ENCODE data around the gene RAX2. TPM values are rescaled to one million over a fixed set of nuclear protein-coding genes. Genes with fewer than 3 reads are reported as not detected.

RAX2 gene
- total and polyA plus RNA-seq, 9 of the 15 experiments (the other 6 are each of a cell fraction or from before 2014, with no cell fraction given): not detected

DNA sequence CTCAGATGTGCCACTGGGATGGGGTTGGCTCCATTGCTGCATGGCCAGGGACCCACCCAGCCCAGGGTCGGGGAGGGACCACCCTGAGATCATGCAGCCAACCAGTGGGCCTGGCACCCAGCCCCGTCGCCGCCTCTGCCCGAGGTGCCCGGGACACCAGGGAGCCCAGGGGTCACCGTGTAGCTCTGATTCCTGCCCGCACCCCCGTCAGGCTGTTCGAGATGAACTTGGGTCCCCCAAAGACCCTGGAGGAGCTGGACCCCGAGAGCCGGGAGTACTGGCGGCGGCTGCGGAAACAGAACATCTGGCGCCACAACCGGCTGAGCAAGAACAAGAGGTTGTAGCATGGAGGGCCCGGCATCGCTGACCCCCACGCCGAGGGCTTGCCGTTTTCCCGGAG is 5.0 kb downstream of the RAX2 start:
- no peaks in the 10 kb centered on the region for H4K20me1 ChIP-seq (replicated peaks; ENCODE audit: control insufficient read depth, insufficient read depth, low read length)
- no peak overlapping the region for H2AFZ ChIP-seq (ENCODE audit: low read depth, low read length)
- ATAC-seq: no peak
- no peaks in the 10 kb centered on the region for H3K9me3 ChIP-seq (replicated peaks; ENCODE audit: control insufficient read depth, insufficient read depth, low read depth, low read length)
- in situ Hi-C loops (cut with MboI): no loop called here
- peaks cover 28% of the 10 kb centered on the region; the same call in 2 of the 3 replicates for H3K36me3 ChIP-seq (ENCODE audit: control insufficient read depth, insufficient read depth, low read length)
- no TSS peak for BruUV-seq (replicated peaks)
- H3K9ac ChIP-seq (ENCODE audit: insufficient read depth in 1 of 2, low read depth in 2 of 2, low read length in 2 of 2): no peak overlapping the region
- POLR2A ChIA-PET: no interaction called here
- H3K27ac ChIP-seq (ENCODE audit: extremely low read depth, low read depth, low read length): no peak overlapping the region
- 94% methylated on average over 20 of the region's 23 CpGs for WGBS (ENCODE audit: insufficient coverage, low coverage, missing lambda C conversion rate)
- intact Hi-C loops (cut with micrococcal nuclease): no loop called here
- H3K79me2 ChIP-seq (ENCODE audit: control insufficient read depth, insufficient read depth, low read length): peaks cover 6% of the 10 kb centered on the region
- CTCF ChIA-PET (ENCODE audit: low intra/inter-chr PET ratio): no interaction called here
- H3K4me1 ChIP-seq (replicated peaks in 1 of 2; ENCODE audit: control insufficient read depth in 2 of 2, insufficient read depth in 2 of 2, low read length in 2 of 2): peaks cover 3 to 44% of the 10 kb centered on the region in 2 experiments; a peak in 2 of 5 replicates
- no peak overlapping the region for H3K4me3 ChIP-seq
- H3K9me1 ChIP-seq (ENCODE audit: control insufficient read depth, insufficient read depth, low read length): no peaks in the 10 kb centered on the region
- H3K27me3 ChIP-seq (ENCODE audit: control insufficient read depth in 2 of 2, insufficient read depth in 2 of 2, low read length in 2 of 2): no peaks in the 10 kb centered on the region
- no peak for FAIRE-seq
- no peak for DNase-seq (ENCODE audit: extremely low read depth in 1 of 4, low spot score in 3 of 4)
- TF ChIP-seq YY1 (IDR thresholded peaks at IDR 0.05; ENCODE audit: borderline replicate concordance in 1 of 3, control insufficient read depth in 1 of 3, extremely low read depth in 1 of 3, insufficient read depth in 3 of 3, insufficient read length in 1 of 3, insufficient replicate concordance in 2 of 3, low read depth in 1 of 3, low read length in 2 of 3) (no peak), NRF1 (conservative IDR thresholded peaks at IDR 0.05 in 1 of 2, IDR thresholded peaks at IDR 0.05 in 1 of 2) (no peak), OTX1 (CRISPR knock-in tag; IDR thresholded peaks at IDR 0.05) (no peak), TCFL5 (CRISPR knock-in tag; conservative IDR thresholded peaks at IDR 0.05) (no peak), RUNX1 (IDR thresholded peaks at IDR 0.05; ENCODE audit: low read depth) (no peak), ZZZ3 (IDR thresholded peaks at IDR 0.05) (no peak), ZNF668 (CRISPR knock-in tag; IDR thresholded peaks at IDR 0.05) (no peak), HLTF (IDR thresholded peaks at IDR 0.05) (no peak), EGR1 (conservative IDR thresholded peaks at IDR 0.05) (no peak), POLR2B (IDR thresholded peaks at IDR 0.05; ENCODE audit: low read depth, partially characterized antibody) (no peak)
- TF ChIP-seq, protein P1, sequence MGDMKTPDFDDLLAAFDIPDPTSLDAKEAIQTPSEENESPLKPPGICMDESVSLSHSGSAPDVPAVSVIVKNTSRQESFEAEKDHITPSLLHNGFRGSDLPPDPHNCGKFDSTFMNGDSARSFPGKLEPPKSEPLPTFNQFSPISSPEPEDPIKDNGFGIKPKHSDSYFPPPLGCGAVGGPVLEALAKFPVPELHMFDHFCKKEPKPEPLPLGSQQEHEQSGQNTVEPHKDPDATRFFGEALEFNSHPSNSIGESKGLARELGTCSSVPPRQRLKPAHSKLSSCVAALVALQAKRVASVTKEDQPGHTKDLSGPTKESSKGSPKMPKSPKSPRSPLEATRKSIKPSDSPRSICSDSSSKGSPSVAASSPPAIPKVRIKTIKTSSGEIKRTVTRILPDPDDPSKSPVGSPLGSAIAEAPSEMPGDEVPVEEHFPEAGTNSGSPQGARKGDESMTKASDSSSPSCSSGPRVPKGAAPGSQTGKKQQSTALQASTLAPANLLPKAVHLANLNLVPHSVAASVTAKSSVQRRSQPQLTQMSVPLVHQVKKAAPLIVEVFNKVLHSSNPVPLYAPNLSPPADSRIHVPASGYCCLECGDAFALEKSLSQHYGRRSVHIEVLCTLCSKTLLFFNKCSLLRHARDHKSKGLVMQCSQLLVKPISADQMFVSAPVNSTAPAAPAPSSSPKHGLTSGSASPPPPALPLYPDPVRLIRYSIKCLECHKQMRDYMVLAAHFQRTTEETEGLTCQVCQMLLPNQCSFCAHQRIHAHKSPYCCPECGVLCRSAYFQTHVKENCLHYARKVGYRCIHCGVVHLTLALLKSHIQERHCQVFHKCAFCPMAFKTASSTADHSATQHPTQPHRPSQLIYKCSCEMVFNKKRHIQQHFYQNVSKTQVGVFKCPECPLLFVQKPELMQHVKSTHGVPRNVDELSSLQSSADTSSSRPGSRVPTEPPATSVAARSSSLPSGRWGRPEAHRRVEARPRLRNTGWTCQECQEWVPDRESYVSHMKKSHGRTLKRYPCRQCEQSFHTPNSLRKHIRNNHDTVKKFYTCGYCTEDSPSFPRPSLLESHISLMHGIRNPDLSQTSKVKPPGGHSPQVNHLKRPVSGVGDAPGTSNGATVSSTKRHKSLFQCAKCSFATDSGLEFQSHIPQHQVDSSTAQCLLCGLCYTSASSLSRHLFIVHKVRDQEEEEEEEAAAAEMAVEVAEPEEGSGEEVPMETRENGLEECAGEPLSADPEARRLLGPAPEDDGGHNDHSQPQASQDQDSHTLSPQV (IDR thresholded peaks at IDR 0.05): no peak
- TF ChIP-seq, protein P2, sequence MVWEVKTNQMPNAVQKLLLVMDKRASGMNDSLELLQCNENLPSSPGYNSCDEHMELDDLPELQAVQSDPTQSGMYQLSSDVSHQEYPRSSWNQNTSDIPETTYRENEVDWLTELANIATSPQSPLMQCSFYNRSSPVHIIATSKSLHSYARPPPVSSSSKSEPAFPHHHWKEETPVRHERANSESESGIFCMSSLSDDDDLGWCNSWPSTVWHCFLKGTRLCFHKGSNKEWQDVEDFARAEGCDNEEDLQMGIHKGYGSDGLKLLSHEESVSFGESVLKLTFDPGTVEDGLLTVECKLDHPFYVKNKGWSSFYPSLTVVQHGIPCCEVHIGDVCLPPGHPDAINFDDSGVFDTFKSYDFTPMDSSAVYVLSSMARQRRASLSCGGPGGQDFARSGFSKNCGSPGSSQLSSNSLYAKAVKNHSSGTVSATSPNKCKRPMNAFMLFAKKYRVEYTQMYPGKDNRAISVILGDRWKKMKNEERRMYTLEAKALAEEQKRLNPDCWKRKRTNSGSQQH (CRISPR knock-in tag; IDR thresholded peaks at IDR 0.05): no peak
- TF ChIP-seq, protein P3, sequence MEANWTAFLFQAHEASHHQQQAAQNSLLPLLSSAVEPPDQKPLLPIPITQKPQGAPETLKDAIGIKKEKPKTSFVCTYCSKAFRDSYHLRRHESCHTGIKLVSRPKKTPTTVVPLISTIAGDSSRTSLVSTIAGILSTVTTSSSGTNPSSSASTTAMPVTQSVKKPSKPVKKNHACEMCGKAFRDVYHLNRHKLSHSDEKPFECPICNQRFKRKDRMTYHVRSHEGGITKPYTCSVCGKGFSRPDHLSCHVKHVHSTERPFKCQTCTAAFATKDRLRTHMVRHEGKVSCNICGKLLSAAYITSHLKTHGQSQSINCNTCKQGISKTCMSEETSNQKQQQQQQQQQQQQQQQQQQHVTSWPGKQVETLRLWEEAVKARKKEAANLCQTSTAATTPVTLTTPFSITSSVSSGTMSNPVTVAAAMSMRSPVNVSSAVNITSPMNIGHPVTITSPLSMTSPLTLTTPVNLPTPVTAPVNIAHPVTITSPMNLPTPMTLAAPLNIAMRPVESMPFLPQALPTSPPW (CRISPR knock-in tag; IDR thresholded peaks at IDR 0.05): no peak
- TF ChIP-seq, protein P4, sequence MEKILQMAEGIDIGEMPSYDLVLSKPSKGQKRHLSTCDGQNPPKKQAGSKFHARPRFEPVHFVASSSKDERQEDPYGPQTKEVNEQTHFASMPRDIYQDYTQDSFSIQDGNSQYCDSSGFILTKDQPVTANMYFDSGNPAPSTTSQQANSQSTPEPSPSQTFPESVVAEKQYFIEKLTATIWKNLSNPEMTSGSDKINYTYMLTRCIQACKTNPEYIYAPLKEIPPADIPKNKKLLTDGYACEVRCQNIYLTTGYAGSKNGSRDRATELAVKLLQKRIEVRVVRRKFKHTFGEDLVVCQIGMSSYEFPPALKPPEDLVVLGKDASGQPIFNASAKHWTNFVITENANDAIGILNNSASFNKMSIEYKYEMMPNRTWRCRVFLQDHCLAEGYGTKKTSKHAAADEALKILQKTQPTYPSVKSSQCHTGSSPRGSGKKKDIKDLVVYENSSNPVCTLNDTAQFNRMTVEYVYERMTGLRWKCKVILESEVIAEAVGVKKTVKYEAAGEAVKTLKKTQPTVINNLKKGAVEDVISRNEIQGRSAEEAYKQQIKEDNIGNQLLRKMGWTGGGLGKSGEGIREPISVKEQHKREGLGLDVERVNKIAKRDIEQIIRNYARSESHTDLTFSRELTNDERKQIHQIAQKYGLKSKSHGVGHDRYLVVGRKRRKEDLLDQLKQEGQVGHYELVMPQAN (IDR thresholded peaks at IDR 0.05; ENCODE audit: borderline replicate concordance): no peak
- H3K4me2 ChIP-seq (ENCODE audit: insufficient read depth, low read length): no peak overlapping the region

Measured in K562 (cell line).